OCI-LY1 (cell line): ENCODE data around the gene FYB2.

ENCODE experiments used
- H2AFZ ChIP-seq: fragments of 200-600 bp; sonication (generic), shearing (Covaris generic); 2 replicates; pipeline ENCODE4 v1.6.0; 2014; ENCODE audit warnings: antibody characterized with exemption, mild to moderate bottlenecking, low read length
- H3F3A ChIP-seq: fragments of 200-600 bp; sonication (generic), shearing (Covaris generic); 2 replicates; pipeline ENCODE4 v1.6.0; 2014; ENCODE audit warnings: mild to moderate bottlenecking, antibody characterized with exemption, low read length, moderate library complexity; ENCODE audit not compliant: insufficient read depth
- H3K27ac ChIP-seq: fragments of 200-600 bp; sonication (generic); 2 replicates; pipeline ENCODE4 v1.5.1; 2014; ENCODE audit warnings: low read length, mixed run types, mild to moderate bottlenecking, low read depth; ENCODE audit not compliant: poor library complexity, severe bottlenecking
- H3K27me3 ChIP-seq: fragments of 200-600 bp; sonication (generic); 2 replicates; pipeline ENCODE4 v1.6.0; 2014; ENCODE audit warnings: antibody characterized with exemption, mild to moderate bottlenecking, low read length, moderate library complexity; ENCODE audit not compliant: insufficient read depth
- H3K36me3 ChIP-seq: fragments of 200-600 bp; sonication (generic); 2 replicates; pipeline ENCODE4 v1.6.1; 2014; ENCODE audit warnings: mild to moderate bottlenecking, antibody characterized with exemption, low read length, moderate library complexity, mixed read lengths; ENCODE audit not compliant: insufficient read depth
- H3K4me1 ChIP-seq: fragments of 200-600 bp; sonication (generic); 2 replicates; pipeline ENCODE4 v1.5.1; 2014; ENCODE audit warnings: mild to moderate bottlenecking, low read length, moderate library complexity; ENCODE audit not compliant: insufficient read depth, severe bottlenecking
- H3K4me2 ChIP-seq: fragments of 200-600 bp; sonication (generic), shearing (Covaris generic); 2 replicates; pipeline ENCODE4 v1.6.1; 2014; ENCODE audit warnings: low read length
- H3K4me3 ChIP-seq: fragments of 200-600 bp; sonication (generic); 2 replicates; pipeline ENCODE4 v1.5.1; 2014; ENCODE audit warnings: low read length, low read depth, mild to moderate bottlenecking, mixed read lengths; ENCODE audit not compliant: poor library complexity, severe bottlenecking
- H3K79me2 ChIP-seq: fragments of 200-600 bp; shearing (Covaris generic); 2 replicates; pipeline ENCODE4 v1.6.1; 2016; ENCODE audit warnings: mixed run types, low read length, mixed read lengths; ENCODE audit not compliant: insufficient read depth
- H3K9ac ChIP-seq: fragments of 200-600 bp; sonication (generic), shearing (Covaris generic); 2 replicates; pipeline ENCODE4 v1.6.1; 2014; ENCODE audit warnings: mild to moderate bottlenecking, low read length, mixed read lengths
- H3K9me2 ChIP-seq: fragments of 200-600 bp; sonication (generic), shearing (Covaris generic); 2 replicates; pipeline ENCODE4 v1.6.1; 2014; ENCODE audit warnings: low read depth, mild to moderate bottlenecking, low read length, mixed read lengths
- H3K9me3 ChIP-seq: fragments of 200-600 bp; shearing (Covaris generic); 2 replicates; pipeline ENCODE4 v1.6.1; 2014; ENCODE audit warnings: low read length, mixed read lengths
- H4K20me1 ChIP-seq: fragments of 200-600 bp; sonication (generic), shearing (Covaris generic); 2 replicates; pipeline ENCODE4 v1.6.0; 2016; ENCODE audit warnings: mild to moderate bottlenecking, low read length; ENCODE audit not compliant: insufficient read depth
- EZH2 ChIP-seq: fragments of 200-600 bp; sonication (generic), shearing (Covaris generic); IDR thresholded peaks from 2 replicates; pipeline ENCODE4 v1.8.0; 2017; ENCODE audit warnings: borderline replicate concordance, mixed run types, mild to moderate bottlenecking, antibody characterized with exemption, low read length, moderate library complexity, mixed read lengths
- TF ChIP-seq, protein P1 (sequence below): fragments of 200-600 bp; sonication (generic), shearing (Covaris generic); IDR thresholded peaks from 2 replicates; pipeline ENCODE4 v1.5.1; 2017; ENCODE audit warnings: mild to moderate bottlenecking, antibody characterized with exemption, low read length, moderate library complexity, mixed read lengths

The FYB2 gene

DNA sequence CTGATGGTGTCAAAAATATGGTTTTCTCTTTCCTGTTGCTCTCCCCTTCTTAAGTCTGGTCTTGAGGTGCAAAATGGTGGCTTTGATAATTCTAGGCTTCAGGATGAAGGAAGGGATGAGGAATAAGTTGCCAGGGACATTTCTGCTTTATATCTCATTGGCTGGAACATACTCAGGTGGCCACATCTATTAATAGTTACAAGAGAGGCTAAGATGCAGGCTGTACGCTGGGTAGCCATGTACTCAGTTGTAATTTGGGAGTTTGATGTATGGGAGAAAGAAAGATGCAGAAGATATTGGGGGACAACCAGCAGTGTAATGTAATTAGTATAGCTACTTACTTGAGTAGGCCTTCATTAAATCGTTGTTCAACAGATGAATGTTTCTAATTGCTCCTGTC lies 148.9 kb downstream of the FYB2 start:
- H3K9ac ChIP-seq: no peak overlapping the region
- H4K20me1 ChIP-seq: no peaks in the 10 kb centered on the region
- no peaks in the 10 kb centered on the region for H3K9me3 ChIP-seq
- H3K4me3 ChIP-seq: no peak overlapping the region
- no peaks in the 10 kb centered on the region for H3K79me2 ChIP-seq
- H3K27ac ChIP-seq: no peak overlapping the region
- no peaks in the 10 kb centered on the region for H3K4me1 ChIP-seq
- H2AFZ ChIP-seq: no peak overlapping the region
- no peak overlapping the region for H3K4me2 ChIP-seq
- H3K27me3 ChIP-seq: no peaks in the 10 kb centered on the region
- H3K9me2 ChIP-seq: no peaks in the 10 kb centered on the region
- TF ChIP-seq, protein P1, sequence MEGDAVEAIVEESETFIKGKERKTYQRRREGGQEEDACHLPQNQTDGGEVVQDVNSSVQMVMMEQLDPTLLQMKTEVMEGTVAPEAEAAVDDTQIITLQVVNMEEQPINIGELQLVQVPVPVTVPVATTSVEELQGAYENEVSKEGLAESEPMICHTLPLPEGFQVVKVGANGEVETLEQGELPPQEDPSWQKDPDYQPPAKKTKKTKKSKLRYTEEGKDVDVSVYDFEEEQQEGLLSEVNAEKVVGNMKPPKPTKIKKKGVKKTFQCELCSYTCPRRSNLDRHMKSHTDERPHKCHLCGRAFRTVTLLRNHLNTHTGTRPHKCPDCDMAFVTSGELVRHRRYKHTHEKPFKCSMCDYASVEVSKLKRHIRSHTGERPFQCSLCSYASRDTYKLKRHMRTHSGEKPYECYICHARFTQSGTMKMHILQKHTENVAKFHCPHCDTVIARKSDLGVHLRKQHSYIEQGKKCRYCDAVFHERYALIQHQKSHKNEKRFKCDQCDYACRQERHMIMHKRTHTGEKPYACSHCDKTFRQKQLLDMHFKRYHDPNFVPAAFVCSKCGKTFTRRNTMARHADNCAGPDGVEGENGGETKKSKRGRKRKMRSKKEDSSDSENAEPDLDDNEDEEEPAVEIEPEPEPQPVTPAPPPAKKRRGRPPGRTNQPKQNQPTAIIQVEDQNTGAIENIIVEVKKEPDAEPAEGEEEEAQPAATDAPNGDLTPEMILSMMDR: no peak
- no peak for TF ChIP-seq EZH2
- no peaks in the 10 kb centered on the region for H3K36me3 ChIP-seq
- no peaks in the 10 kb centered on the region for H3F3A ChIP-seq
